Stimulated activated CD8-positive, alpha-beta memory T cell treated with anti-CD3 and anti-CD28 coated beads, Interleukin-12 subunit alpha, Interleukin-12 subunit beta, amount 100 ng/mL, for 4 hours (primary cell): ENCODE measurements around the gene DOCK3.

Experiments
- DNase-seq: peaks from one replicate; pipeline ENCODE4 v3.0.0-alpha.2; 2020; ENCODE audit warnings: low read depth

Gene DOCK3

DNA sequence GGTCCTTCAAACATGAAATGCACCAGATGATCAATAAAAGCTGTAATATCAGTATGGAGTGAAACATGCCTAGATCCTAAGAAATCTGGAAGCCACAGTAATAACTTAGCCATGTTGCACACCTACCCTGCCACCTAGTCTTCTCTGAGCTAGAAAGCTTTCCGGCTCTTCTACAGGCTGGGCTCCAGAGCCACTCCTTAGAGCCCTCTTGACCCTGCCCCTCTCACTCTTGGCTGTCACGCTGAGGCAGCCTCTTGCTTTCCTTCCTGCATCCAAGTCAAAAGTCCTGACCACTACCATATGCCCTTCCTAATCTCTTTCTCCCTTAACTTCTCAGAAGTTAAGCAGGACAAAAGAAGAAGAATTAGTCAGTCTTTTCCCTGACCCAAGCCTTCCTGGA lies 734.1 kb downstream of the DOCK3 start:
- DNase-seq = no peak

DNA sequence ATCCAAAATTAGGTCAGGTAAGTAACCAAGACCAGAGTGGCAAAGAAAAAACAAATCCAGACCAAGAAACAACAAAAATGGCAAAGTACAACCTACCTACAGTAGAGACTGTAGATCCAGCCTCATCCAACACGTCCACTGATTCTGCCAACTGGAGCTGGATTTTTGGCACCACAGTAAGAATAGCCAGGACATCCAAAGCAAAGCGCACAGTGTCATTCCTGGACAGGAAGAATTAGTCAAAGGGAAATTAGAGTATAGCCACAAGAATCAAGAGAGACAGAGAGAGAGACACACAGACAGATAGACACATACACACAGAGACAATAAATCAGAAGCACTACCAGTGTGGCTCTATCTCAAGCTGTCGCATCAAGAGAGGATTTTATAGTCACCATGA lies 747.5 kb downstream of the DOCK3 start:
- no peak for DNase-seq

DNA sequence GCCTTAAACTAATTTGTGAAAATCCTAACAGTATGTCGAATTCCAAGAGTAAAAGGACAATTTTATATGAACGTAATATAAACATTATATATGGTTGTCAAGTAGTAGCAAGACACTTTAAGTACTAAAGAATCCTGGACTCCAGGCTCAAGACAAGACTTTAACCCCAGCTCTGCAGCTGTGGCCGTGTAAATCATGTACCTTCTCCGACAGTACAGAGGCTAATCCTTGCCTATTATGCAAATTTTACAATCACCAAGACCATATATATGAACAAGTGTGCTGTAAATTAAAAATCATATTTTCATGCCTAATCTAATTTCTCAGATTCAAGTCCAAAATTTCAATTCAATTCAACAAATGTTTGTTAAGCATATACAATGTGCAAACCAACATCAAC lies 752.2 kb downstream of the DOCK3 start:
- no peak for DNase-seq

DNA sequence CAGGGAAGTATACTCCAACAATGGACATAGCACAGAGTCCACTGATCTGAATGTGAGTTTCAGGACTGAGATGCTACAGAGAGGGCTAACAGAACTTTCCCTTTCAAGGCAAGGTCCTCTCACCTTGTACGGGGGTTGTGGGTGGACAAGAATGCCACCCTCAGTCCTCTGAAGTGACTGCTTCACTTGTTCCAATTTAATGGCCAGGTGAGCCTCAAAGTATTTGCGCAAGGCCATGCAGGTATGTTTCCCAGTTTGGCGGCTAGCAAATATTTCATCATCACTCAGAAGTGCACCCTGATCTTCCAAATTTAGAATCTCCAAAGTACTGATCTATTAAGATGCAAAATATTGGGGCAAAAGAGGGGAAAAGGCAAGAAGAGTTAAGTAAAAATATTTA lies 754.4 kb downstream of the DOCK3 start:
- DNase-seq = no peak
